Activated T-cell treated with anti-CD3 and anti-CD28 coated beads for 4 hours (primary cell): ENCODE measurements around the gene SVOPL.
A peak's percentile ranks its signal among the peaks of the same experiment; 100 is the strongest.
"Not testable (repeated sequence)": the region's sequence is repeated elsewhere in the genome, so short reads cannot be mapped to it uniquely, and the experiment has no call there.

ENCODE experiments used
- DNase-seq: peaks from one replicate; pipeline ENCODE4 v3.0.0-alpha.2; 2020

The SVOPL gene, protein sequence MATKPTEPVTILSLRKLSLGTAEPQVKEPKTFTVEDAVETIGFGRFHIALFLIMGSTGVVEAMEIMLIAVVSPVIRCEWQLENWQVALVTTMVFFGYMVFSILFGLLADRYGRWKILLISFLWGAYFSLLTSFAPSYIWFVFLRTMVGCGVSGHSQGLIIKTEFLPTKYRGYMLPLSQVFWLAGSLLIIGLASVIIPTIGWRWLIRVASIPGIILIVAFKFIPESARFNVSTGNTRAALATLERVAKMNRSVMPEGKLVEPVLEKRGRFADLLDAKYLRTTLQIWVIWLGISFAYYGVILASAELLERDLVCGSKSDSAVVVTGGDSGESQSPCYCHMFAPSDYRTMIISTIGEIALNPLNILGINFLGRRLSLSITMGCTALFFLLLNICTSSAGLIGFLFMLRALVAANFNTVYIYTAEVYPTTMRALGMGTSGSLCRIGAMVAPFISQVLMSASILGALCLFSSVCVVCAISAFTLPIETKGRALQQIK

DNA sequence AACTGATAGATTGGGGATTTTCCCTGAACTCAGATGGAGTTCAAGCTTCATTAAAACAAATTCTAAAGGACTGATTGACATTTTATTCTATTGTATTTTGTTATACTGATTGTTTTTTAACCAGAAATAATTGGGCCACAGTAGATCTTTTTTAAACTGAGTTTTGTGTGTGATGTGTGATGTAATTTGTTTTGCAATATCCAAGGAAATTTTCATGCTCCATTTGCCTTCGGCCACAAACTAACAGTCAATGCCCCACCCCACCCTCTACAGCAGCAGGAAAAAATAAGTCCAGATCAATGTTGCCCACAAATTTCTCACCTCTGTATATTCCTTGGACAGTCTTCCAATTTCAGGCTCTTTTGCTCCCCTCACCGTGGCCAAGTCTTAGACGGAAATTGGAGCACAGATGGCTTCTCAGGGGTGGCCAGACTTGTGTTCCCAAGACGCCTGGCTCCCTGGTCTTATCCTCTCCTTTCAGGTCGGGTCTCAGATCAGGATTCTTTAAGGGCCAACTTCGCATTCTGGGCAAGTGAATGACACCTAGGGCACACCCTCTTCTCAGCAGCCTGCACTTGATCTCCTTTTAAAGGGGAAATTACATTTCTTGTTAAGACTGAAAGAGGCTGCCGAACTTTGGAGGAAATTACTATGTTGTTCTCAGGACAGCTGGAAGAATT is at the start of gene SVOPL:
Gene SVOPL, minus strand, starts transcription at position 506 of the 680 bp plus-strand sequence. CDS start 22,317 bp downstream, outside the sequence.
- no peak for DNase-seq

DNA sequence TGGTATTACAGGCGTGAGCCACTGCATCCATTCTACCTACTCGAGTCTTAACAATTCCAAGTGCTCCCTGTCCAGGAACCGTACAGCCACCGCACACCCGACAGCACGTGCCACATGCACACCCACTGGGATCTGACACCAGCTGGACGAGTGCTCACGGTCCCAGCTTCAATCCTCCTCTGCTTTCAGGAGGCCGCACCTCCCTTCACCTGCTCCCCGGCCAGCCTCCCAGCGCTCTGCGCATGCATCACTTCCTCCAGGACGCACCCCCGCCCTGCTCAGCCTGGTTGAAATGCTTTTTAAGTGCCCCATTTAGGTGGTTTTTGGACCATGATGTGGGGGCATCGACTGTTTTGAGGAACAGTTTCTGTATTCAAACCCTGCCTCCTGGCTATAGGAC is 49.3 kb upstream of the SVOPL start:
- DNase-seq: no peak

DNA sequence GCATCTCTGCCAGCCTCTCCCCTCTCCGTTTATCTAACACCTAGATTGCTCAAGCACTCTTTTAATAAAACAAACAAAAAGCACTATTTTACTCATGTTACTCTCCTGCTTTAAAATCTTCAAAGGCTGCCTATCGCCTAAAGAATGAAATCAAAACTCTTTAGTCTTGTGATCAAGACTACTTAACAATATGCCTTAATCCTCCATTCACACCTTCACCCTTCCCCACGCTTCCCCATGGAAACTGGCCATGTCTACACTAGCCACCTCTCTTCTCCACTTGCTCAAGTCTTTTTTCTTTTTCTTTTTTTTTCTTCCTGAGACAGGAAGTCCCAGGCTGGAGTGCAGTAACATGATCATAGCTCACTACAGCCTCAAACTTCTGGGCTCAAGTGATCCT is 48.8 kb upstream of the SVOPL start:
- no peak for DNase-seq

DNA sequence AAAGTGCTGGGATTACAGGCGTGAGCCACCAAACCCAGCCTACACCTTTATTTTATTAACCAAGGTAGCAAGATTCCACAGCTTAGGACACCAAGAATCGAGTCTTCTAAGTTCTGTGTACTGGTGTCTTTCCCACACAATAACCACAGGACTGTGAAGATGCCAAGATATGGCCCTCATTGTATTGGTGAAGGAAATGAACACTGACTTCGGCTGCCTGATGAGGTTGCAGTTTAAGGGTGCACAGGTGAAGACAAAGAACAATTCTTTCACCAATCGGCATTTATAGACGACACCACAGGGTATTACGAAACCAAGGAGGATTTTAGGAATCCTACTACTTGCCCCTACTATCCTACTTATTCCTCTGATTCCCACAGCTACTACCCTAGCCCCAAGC is 47.5 kb upstream of the SVOPL start:
- no peak for DNase-seq

DNA sequence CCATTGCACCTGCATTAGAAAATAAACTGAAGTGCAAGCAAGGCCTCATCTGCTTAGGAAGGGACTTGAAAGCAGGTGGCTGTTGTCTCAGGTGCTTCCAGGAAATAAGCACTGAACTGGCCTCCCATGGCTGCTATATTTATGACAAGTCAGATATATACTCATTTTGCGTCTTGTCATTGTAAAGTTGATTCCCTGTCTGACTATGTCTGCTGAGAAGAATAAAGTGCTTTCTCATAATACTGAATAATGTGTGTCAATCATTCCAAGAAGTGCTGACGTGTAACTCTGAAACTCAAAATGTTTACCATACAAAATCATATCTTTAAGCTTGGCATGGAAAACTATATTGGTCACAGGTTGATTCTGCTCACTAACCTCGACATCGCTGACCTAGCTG is 44.9 kb upstream of the SVOPL start:
- DNase-seq: no peak

DNA sequence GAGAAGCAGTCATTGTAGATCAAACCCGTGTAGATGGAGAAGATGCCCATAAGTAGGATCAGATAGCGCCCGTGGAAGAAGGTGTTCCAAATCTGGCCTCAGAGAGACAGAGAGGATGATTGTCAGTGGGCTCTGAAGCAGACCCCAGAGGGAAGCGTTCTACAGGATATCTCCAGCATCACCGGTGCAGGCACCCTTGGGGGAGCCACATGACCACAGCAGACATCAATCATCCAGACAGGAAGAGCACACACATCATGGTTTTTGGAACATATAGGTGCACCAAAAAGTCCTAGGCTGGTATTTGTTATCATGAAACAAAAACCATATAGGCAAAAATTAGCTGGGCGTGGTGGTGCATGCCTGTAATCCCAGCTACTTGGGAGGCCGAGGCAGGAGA is 44.0 kb upstream of the SVOPL start:
- no peak for DNase-seq

DNA sequence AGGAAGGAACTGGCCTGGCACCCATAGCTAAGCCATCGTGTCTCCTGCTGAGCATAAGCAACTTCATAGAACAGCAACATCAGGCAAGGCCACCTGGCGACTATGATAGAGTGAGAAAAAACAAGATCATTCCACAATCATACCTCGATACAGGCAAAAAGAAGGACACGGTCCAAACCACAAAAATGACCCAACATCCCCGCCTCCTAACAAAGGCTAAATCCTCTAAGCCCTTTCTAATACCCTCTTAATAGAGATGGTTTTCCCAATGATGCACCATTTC is 40.2 kb upstream of the SVOPL start:
- no peak for DNase-seq

DNA sequence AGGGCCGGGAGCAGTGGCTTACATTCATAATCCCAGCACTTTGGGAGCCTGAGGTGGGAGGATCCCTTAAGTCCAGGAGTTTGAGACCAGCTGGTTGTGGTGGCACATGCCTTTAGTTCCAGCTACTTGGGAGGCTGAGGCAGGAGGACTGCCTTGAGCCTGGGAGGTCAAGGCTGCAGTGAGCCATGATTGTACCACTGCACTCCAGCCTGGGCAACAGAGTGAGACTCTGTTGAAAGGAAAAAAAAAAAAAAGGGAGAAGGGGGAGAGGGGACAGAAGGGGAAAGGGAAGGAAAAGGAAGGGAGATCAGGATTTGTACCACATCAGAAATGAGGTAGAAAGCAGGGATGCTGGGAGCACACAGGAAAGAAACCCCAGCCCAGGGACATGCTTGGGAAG is 38.7 kb upstream of the SVOPL start:
- DNase-seq: no peak

DNA sequence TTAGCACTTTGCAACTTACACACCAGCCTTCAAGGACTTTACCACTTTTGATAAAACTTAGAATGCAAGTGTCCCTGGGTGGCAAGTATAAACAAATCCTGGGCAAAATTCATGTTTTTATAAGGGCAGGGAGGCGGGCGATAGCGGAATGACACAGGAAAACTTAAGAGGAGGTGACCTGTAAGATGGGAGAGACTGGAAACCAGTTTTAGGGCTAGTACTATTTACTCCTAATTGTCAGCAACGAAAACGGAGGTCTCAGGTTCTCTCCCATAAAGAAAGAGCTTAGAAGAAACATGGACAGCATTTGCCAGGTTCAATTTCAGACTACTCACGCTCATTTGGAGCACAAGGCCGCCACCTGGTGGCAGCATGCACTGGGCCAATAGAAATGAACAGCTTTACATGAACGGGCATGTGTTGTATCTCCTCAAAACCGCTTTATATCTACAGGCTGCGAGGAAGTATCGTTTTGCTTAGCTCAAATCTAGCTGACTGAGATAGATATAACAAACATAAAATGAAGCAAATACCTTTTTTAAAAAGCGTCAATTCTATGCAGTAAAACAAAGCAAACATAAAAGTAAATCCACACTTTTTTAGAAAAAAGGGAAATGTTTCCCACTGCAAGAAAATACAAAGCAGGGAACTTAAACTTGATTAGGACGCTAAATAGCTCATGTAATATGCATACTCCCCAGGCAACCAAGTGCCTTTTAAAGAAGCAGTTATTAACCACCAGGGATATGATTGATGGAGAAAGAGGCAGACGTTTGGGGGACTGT is 37.6 kb upstream of the SVOPL start:
- DNase-seq: peak; percentile 77

DNA sequence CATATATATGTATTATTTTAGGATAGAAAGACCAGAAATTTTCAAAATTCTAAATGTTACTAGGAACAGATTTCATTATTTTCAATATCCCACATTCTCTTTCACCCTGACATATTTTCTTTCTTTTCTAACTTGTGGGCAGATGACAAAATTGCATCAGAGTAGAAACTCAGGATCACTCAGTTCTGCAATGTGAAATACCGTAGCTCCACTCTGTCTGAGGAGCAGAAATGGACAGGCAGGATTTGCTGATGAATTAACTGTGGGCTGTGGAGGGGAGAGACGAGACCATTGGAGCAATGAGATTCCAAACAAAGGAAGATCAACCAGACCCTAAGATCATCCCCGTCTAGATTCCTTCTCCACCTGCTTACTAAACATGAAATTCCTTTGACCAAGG is 37.0 kb upstream of the SVOPL start:
- DNase-seq: no peak

DNA sequence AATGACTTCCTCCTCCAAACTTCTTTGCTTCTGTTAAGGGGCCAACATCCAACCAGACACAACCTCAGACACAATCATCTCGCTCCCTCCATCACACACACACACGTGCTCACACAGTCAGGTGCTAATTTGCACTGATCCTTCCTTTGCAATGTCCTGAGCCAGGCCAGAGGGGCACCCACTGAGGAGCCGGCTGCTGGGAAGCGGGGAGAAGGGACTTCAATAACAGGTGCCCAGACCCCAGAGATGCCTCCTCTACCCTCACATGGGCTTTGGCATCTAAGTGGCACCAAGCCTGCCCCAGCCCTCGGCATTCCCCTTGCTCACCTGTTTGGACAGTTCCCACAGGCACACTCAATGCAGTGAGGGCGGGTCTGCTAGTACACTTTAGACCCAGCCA is 34.2 kb upstream of the SVOPL start:
- no peak for DNase-seq

DNA sequence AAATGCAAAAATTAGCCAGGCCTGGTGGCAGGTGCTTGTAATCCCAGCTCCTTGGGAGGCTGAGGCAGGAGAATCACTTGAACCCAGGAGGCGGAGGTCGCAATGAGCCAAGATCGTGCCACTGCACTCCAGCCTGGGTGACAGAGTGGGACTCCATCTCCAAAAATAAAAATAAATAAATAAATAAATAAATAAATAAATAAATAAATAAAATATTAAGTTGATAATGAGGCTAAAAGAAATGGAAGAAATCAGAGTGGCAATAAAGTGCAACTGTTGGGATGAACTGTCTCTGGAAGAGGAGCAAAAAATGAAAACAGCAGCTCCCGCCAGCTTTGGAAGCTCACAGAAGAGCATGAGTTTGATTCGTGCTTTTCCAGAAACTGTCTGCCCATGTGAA is 30.6 kb upstream of the SVOPL start:
- DNase-seq: not testable (repeated sequence)

DNA sequence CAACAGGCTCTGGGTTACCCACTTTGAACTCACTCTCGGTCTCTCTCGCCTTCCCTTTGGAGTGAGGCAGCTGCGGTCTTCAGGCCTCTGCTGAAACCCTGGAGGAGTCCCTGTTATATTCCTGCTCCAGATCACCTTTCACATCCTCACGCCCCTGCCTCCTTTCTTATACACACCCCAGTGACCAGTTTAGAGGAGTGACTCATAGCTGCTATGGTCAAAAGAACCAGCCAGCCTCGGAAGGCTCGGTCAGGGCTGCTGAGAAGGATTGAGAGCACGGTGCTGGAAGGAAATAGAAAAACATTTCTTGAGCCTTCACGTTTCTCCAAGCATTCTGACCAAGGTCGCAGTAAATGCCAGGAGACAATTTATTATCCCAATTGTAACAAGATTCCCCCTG is 28.3 kb upstream of the SVOPL start:
- DNase-seq: no peak

DNA sequence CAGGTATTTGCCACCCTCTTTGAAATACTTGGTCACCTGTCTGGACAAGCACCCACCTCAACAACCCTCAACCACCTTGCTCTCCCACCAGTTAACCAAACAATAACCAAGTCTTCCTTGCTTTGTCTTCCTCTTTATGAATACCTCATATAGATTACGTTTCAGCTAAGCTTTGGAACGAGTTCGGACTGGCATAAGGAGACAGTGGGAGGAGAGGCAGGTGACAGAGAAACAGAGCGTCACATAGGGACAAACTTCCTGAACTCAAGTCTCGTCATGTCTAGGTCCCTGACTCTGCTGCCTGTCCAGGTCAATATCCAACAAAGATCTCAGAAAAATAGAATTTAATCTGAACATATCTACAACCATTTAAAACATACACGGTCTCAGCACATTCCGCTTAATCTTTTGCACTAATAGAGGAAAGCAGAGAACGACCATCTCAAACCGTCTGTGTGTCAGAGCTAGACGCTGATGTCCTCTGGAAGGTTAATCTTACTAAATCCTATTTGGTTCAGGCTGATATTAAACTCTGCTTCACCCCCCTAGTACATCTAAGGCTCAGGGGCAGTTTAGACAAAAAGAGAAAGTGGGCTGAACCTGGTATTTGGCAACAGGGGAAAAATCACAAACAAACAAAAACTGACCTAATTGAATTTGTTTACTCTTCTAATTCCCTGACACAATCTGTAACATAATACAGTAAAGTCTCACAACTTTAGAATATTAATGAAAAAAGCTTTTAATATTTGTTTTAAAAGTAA is 26.4 kb upstream of the SVOPL start:
- no peak for DNase-seq

DNA sequence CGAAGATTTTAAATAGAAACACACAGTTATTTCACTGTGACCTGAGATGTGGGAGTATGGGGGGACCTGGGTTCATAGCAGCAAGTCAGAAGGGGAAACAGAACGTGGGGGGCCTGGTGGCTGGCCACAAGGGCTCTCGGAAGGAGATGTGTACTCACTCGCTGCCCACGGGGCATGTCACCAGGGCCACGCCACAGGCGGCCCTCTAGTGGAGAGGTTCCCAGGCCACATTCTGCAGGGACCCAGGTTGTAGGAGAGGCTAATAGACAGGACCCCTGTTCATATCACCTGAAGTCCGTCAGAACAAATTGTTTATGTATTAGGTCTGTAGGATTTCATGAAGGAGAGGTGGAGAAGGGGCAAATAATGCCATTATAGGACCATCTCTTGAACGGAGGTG is 25.1 kb upstream of the SVOPL start:
- DNase-seq: no peak

DNA sequence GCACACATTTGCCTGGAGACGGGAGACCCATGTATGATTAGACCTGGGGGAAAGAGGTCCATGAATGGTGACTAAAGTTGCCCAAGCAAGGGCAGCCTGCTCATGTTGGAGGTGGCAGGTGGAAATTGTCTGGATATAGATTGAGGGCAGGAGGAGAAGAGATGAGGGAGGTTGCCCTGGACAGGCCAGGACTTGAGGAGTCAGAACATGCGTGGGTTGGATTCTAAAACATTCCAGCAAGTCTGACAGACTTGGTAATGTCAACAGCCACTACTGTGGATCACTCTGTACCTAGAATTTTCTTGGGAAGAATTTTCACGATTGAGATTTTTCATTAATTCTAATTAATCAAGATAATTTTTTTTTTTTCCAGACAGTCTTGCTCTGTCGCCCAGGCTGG is 19.1 kb upstream of the SVOPL start:
- DNase-seq: no peak

DNA sequence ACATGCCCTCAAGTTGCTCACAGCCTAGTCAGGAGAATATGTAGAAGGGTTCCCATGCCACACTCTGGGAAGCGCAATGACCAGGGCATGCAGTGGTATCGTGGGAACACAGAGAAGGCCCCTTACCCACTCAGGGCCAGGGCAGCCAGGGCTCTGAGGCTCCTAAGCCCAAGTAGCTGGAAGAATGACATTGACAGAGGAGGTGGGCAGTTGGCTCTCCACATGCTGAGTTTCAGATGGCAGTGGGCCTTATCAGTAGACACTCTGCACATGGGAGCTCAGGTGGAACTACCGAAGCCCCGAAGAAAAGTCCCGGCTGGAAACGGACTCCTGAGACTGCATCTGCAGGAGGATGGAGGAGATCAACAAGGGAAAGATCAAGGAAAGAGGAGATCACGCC is 15.7 kb upstream of the SVOPL start:
- DNase-seq: no peak

DNA sequence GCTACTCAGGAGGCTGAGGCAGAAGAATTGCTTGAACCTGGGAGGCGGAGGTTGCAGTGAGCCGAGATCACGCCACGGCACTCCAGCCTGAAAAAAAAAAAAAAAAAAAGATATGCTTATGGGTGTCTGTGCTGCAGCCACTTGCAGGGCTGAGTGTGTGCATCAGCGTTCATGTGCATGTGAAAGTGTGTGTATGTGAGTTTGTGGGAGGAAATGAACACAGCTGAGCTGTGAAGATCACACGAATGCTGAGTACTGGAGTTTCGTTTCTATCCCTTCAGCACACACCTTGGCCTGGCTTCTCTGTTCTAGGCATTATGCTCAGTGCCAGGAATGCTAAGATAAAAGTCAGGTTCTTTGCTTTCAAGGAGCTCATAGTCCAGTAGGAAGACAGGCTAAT is 12.0 kb upstream of the SVOPL start:
- DNase-seq: no peak

DNA sequence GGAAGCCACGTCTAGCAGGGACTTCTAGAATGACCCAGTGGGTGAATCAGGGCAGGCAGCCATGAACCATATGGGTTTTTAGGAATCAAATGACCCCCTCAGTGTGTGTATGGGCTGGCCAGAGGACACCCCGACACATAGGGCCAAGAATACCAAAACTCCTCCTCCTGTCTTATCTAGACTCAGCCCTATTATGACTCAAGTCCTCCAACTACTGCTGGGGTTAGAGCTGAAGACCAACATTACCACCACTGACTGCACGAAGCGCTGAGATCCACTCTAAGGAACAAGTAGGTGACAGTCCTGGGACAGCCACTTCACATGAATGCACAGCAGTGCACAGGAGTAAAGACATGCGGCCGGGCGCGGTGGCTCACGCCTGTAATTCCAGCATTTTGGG is 11.5 kb upstream of the SVOPL start:
- no peak for DNase-seq

DNA sequence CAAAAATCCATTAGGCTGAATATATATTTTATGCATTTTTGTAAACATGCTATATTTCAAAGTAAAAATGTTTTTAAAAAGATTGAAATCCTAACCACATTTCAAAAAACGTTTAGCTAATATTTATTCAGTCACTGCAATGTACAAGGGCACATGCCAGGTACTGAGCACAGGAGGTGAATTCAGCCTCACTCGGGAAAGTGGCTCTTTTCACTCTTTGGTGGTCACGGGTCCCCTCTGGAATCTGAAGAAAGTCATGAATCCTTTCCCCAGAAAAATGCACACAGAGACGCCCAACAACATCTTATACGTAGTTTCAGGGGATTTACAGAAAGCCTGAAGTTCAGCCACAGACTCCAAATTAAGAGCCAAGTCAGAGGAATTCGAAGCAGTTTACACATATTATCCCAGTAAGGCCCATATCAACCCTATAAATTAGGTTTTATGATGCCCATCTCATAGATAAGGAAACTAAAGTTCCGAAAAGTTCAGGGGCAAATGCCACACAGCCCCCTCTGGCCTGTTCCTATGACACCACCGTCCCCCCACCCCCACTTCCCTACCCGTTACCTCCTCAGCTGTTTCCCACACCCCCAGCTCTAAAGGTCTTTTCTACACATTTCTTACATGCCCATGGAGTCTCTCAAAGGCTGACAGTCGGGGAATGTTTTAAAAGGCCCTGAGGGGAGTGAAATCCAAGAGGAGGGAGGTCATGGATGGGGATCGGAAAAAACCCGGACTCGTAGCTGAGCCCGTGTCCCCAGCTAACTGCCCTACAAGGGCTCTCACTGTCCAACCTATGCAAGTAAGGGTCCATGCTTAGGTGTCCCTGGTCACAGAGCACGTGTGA is 9.6 kb upstream of the SVOPL start:
- DNase-seq: no peak

DNA sequence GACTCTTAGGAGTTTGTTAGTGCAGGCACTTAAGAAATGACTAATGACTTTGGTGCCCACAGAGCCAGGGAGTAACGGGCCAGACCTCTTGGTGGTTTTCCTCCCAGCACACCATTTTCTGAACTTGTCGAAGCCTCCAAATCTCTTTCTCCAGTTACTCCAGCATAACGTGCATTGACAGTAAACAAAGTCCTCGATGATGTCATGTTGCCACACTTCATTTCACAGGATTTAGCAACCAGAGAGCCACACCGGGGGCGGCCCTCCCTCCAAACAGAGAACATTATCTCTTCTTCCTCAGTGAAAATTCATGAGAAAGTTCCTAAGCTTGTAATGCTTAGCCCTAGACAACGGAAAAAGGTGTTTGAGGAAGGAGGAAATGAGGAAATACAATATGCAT is 4.0 kb upstream of the SVOPL start:
- DNase-seq: no peak

DNA sequence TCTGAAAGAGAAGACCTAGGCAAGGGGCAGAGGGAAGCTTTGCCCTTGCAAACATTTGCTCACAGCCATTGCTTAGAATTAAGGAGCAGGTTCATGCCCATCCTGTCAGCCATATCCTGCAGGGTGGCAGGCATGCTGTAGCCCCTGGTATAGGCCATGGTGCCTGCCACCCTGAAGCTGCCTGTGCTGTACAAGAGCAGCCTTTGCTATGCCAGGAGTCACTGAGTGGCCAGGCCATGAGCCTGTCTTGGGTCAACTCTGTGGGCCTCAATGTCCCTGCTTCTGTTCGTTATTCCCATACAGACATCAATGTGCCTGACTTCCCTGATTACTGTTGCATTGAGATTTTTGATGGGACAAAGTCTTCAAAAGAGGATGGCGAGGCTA is 368 bp upstream of the SVOPL start:
- no peak for DNase-seq
